GM12873 (cell line): ENCODE results near the gene MYD88.

ENCODE experiments used
- TF ChIP-seq, protein P1 (sequence below): IDR thresholded peaks from 2 replicates; pipeline ENCODE4 v1.5.1; 2012; ENCODE audit warnings: low read depth, mild to moderate bottlenecking, moderate library complexity, low read length, control low read depth; ENCODE audit not compliant: insufficient read depth; ENCODE audit errors: missing control alignments

Gene MYD88

DNA sequence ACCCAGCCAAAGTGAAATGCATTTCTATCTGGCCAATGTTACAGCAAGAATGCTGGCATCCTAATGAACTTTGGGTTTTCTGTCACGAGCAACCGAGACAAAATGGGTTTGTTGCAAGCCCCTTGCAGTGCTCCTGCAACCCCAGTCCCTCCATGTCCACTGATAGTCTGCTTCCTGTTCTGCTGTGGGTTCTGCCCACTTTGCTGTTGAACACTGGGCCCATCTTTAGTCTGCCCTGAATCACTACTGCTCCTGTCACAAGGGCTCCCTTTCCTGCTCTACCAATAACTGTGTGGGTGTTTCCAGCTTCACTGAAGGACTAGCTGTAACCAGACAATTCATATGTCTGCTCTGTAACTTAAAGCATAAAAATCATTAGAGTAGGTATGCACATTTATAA is 14.1 kb downstream of the MYD88 start:
- TF ChIP-seq, protein P1, sequence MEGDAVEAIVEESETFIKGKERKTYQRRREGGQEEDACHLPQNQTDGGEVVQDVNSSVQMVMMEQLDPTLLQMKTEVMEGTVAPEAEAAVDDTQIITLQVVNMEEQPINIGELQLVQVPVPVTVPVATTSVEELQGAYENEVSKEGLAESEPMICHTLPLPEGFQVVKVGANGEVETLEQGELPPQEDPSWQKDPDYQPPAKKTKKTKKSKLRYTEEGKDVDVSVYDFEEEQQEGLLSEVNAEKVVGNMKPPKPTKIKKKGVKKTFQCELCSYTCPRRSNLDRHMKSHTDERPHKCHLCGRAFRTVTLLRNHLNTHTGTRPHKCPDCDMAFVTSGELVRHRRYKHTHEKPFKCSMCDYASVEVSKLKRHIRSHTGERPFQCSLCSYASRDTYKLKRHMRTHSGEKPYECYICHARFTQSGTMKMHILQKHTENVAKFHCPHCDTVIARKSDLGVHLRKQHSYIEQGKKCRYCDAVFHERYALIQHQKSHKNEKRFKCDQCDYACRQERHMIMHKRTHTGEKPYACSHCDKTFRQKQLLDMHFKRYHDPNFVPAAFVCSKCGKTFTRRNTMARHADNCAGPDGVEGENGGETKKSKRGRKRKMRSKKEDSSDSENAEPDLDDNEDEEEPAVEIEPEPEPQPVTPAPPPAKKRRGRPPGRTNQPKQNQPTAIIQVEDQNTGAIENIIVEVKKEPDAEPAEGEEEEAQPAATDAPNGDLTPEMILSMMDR: no peak

DNA sequence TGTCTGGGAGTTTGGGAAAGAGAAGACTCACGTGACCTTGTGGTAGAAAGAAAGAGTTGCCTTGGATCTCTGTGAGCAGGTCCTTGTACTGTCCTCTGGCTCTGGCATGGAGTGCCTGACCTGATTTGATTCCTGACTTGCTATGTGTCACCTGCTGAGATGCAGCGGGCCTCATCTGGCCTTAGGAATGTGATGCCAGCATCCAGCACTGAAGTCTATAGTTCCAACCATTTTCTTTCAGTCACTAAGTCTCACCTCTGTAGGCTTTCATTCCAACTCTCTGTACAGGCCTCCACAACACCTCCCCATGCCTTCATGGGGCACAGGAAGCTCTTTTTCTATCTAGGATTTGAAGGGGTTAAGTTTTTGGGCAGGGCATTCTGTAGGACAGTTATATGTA is 14.8 kb downstream of the MYD88 start:
- TF ChIP-seq, protein P1: no peak

DNA sequence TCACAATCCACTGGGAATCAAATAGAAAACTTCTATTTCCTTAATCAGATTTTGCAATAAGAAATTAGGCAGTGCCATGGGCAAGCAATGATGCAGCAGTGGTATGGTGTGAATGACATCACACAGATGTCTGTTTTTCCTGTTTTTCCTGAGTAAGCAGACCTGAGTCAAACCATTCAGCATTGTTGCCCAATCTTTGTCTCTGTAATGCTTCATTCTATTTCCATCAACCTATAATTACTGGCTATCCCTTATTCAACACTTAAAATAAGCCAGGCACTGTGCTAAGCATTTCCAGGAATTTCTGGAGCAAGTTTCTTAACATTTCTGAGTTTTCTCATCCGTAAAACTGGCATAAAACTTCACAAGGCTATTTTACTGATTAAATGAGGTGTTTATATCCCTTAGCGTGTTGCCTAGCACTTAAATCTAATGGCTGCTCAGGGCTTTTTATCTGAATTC is 15.6 kb downstream of the MYD88 start:
- TF ChIP-seq, protein P1: no peak

DNA sequence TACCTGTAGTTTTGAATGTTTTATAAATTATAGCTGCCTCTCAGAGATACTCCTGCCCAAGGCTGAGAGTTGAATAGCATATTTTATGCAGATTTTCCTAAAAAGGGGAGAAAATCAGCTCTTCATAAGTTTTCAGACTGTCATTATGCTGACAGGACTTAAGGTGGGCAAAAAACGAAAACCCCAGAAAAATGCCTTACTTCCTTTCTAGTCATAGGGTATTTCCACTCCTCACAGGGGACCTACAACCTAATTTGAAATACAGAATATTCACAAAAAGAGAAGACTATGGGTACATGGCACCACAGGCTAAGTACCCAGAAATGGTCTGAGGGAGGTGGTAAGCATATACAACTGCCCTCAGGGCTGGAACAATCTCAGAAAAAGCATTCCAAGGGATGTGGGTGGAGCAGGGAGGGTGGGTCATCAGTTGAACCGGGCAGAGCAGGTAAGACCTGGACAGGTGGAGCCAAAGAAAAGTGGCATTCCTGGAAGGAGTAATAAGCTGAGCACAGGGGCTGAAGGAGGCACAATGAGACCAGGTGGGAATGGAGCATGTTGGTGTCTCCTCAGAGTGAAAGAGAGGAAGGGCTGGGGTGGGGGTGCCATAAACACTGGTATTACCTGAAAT is 16.3 kb downstream of the MYD88 start:
- TF ChIP-seq, protein P1: no peak

DNA sequence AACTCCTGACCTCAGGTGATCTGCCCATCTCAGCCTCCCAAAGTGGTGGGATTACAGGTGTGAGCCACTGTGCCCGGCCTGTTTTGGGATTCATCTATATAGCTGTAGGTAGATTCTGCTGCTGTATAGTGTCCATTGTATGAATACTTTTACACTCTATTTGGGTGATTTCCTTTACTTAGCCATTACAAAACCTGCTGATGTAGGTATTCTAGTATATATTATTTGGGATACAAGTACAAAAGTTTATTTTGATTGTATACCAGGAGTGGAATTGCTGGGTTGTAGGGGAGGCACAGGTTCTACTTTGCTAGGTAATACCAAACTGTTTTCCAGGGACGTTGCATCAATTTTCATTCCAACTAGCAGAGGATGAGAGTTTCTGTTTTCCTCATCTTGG is 17.4 kb downstream of the MYD88 start:
- TF ChIP-seq, protein P1: no peak

DNA sequence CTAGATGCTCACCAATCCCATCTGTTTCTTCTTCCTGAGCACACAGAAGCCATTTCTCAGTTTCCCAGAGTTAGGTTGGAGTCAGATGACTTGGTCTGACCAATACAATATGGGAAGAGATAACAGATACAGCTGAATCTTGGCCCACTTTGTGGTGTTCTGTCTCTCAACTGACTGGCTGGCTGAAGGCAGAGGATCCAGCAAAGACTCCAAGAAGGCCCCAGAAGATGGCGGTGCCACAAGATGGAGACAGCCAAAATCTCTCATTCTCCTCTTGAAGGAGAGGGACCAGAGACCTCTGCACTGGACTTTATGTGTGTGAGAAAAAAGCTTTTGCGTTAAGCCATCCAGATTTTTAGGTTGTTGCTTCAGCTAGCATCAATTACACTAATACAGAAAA is 18.7 kb downstream of the MYD88 start:
- TF ChIP-seq, protein P1: no peak

DNA sequence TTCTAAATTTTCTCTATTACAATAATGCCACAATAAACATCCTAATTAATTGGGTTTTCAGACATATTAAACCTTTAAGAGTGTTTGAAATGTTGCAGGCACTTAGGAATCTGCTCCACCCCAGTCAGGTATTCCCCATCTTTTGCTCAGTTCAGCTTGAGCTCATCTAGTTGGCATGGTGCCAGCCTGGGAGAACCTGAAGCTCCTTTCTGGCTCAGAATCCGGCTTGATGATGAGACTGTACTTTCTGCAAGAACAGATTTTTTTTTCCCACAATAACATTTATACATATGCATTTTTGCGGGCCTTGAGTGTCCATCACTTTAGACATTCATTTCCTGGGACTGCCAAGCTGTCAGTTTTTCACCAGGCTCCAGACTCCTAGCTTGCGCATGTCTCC is 19.1 kb downstream of the MYD88 start:
- TF ChIP-seq, protein P1: no peak

DNA sequence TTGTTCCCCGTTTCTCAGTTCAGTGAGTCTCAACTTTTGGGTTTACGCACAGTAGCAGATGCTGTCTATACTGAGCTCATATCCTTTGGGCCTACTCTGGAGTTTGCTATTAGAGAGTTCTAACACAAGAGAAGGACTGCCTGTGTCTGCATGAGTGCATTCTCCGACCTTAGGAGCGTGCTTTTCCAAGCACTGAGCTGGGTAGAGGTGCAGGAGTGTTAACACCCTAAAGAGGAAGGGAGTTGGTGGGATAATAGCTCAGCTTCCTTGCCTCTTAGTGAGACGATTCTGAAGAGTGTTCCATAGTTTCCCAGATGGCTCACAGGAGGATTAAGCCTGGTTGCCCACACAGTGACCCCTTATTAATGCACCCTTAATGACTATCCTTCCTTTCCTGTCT is 20.0 kb downstream of the MYD88 start:
- TF ChIP-seq, protein P1: no peak
